AG10803 (cell line): ENCODE results near the gene TUNAR.

Experiments used
- DNase-seq: peaks from one replicate; pipeline ENCODE4 v3.0.0; 2010; ENCODE audit warnings: low read depth
- H3K4me3 ChIP-seq: 2 replicates; pipeline ENCODE4 v1.5.1; 2011; ENCODE audit warnings: mild to moderate bottlenecking, low read length, control low read depth
- CTCF ChIP-seq: conservative IDR thresholded peaks from 2 replicates; pipeline ENCODE4 v1.5.1; 2011; ENCODE audit warnings: mild to moderate bottlenecking, low read length, control low read depth, inconsistent platforms

Gene TUNAR

GRCh38 chr14:95850429-95850828, 26.2 kb upstream of the TUNAR start:
- no peak overlapping the region for H3K4me3 ChIP-seq
- no peak for DNase-seq

GRCh38 chr14:95855606-95856005, 21.0 kb upstream of the TUNAR start:
- no peak for DNase-seq
- H3K4me3 ChIP-seq, result no peak overlapping the region
- no peak for TF ChIP-seq CTCF

More at GRCh38 chr14:95850429-95850828, 26.2 kb upstream of the TUNAR start:
- TF ChIP-seq CTCF, result no peak

- no peak overlapping the region for H3K4me3 ChIP-seq
- DNase-seq, result no peak
- TF ChIP-seq CTCF, result no peak
Measured at GRCh38 chr14:95857275-95857674, 19.4 kb upstream of the TUNAR start.

- no peak for DNase-seq
- no peak overlapping the region for H3K4me3 ChIP-seq
- no peak for TF ChIP-seq CTCF
Measured at GRCh38 chr14:95858893-95859292, 17.7 kb upstream of the TUNAR start.

- DNase-seq, result no peak
Measured at GRCh38 chr14:95862243-95862642, 14.4 kb upstream of the TUNAR start.

GRCh38 chr14:95863295-95863694, 13.3 kb upstream of the TUNAR start:
- no peak for TF ChIP-seq CTCF
- DNase-seq, result no peak
- H3K4me3 ChIP-seq, result no peak overlapping the region

More at GRCh38 chr14:95862243-95862642, 14.4 kb upstream of the TUNAR start:
- no peak for TF ChIP-seq CTCF
- no peak overlapping the region for H3K4me3 ChIP-seq

- H3K4me3 ChIP-seq, result no peak overlapping the region
- TF ChIP-seq CTCF, result no peak
- DNase-seq, result no peak
Measured at GRCh38 chr14:95869776-95870175, 6.9 kb upstream of the TUNAR start.
